ENCODE results near the gene BMF. TPM values are rescaled to one million over a fixed set of nuclear protein-coding genes. Genes with fewer than 3 reads are reported as not detected.

The BMF gene
- total and polyA plus RNA-seq, 2 experiments from 2014 or later, result 0.40 to 1.1 TPM

DNA sequence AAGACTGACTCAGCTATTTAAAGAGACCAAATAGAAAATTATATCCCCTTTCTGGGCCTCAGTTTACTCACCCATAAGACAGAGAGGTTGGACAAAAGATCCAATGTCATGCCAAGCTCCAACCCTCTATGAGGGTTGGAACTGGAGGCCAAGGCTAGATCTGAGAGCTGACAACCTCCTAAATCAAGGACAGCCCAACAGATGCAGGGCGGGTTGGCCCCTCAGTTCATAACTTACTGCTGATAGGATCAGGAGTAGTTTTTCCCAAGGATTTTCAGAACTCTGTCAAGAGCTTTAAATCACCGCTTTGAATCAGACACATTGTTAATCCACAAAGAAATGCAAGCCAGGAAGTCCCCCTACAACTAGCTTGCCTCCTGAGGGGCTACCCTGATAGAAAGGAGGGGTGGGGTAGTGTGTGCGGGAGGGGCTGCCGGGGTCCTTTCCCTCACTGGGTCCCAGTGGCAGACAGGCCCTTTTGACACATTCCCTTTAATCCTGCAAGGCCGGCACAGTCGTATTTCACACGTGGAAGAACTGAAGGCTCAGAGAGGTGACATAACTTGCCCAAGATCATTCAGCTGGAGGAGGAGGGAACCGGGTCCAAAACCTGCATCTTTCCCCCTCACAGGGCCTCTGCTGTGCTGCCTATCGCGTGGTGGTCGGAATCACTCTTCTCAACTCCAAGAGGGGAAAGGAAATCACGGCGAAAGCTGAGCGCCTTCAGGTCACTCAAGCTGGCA is 21.4 kb downstream of the BMF start:
- H3K9me3 ChIP-seq (ENCODE audit: low read depth), result no peaks in the 10 kb centered on the region
- no peaks in the 10 kb centered on the region for H3K9me2 ChIP-seq (ENCODE audit: insufficient read depth)
- WGBS, 2 experiments (ENCODE audit: low coverage in 1 of 2, low lambda C conversion rate in 2 of 2, missing lambda C conversion rate in 2 of 2), result 72 to 76% methylated on average over 13 to 14 of the region's 14 CpGs
- no peak overlapping the region for H3K27ac ChIP-seq
- H3K9ac ChIP-seq, result no peak overlapping the region
- H3K79me2 ChIP-seq (ENCODE audit: insufficient read depth), result no peaks in the 10 kb centered on the region
- H3K27me3 ChIP-seq (replicated peaks; ENCODE audit: insufficient read depth), result no peaks in the 10 kb centered on the region
- no peak for DNase-seq
- TF ChIP-seq EZH2 (IDR thresholded peaks at IDR 0.05; ENCODE audit: insufficient read depth, poor library complexity, severe bottlenecking), result no peak
- TF ChIP-seq EZH2phosphoT487 (IDR thresholded peaks at IDR 0.05; ENCODE audit: insufficient read depth, low read depth), result no peak
- H3K36me3 ChIP-seq (ENCODE audit: low read depth), result no peaks in the 10 kb centered on the region
- no peak overlapping the region for H3K4me2 ChIP-seq (ENCODE audit: unreplicated experiment)
- no peaks in the 10 kb centered on the region for H4K20me1 ChIP-seq (ENCODE audit: insufficient read depth)
- peaks cover 4% of the 10 kb centered on the region; the same call in 1 of the 2 replicates for H3F3A ChIP-seq (ENCODE audit: insufficient read depth)
- peaks cover 22% of the 10 kb centered on the region for H3K4me1 ChIP-seq (ENCODE audit: insufficient read depth)
- in situ Hi-C loops (cut with MboI), result no loop called here
- no peak overlapping the region for H2AFZ ChIP-seq
- no peak overlapping the region for H3K4me3 ChIP-seq

DNA sequence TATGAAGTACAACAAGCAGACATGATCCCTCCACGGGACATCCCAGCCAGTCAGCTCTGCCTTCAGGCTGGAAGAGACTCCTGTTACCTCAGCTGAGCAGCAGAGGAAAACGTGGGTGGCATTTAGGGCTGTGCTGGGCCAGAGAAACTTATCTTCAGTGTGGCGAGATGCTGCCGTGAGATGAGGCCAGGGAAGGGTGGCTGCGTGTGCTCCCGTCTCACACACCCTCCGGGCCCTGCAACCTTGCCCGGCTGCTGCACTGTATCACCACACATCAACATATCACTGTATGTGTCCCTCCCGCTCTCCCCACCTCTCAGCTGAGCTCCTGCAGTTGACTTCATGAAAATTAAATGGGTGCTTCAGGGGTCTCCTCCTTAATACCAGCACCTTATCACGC is 23.4 kb downstream of the BMF start:
- Histone ChIP-seq H3K27me3 (replicated peaks; ENCODE audit: insufficient read depth) (no peaks in the 10 kb centered on the region), H3K27ac (no peak overlapping the region), H4K20me1 (ENCODE audit: insufficient read depth) (no peaks in the 10 kb centered on the region), H3K4me2 (ENCODE audit: unreplicated experiment) (no peak overlapping the region), H3F3A (ENCODE audit: insufficient read depth) (peaks cover 3% of the 10 kb centered on the region; the same call in 1 of the 2 replicates), H3K9me3 (ENCODE audit: low read depth) (no peaks in the 10 kb centered on the region), H3K4me3 (no peak overlapping the region), H3K79me2 (ENCODE audit: insufficient read depth) (no peaks in the 10 kb centered on the region), H3K36me3 (ENCODE audit: low read depth) (no peaks in the 10 kb centered on the region), H2AFZ (no peak overlapping the region), H3K4me1 (ENCODE audit: insufficient read depth) (peaks cover 31% of the 10 kb centered on the region), H3K9me2 (ENCODE audit: insufficient read depth) (no peaks in the 10 kb centered on the region), H3K9ac (no peak overlapping the region)
- WGBS, 2 experiments (ENCODE audit: low coverage in 1 of 2, low lambda C conversion rate in 2 of 2, missing lambda C conversion rate in 2 of 2), result 53 to 57% methylated on average over 10 of the region's 10 CpGs
- DNase-seq, result peak; percentile 54
- in situ Hi-C loops (cut with MboI), result no loop called here
- TF ChIP-seq EZH2 (IDR thresholded peaks at IDR 0.05; ENCODE audit: insufficient read depth, poor library complexity, severe bottlenecking) (no peak), EZH2phosphoT487 (IDR thresholded peaks at IDR 0.05; ENCODE audit: insufficient read depth, low read depth) (no peak)

DNA sequence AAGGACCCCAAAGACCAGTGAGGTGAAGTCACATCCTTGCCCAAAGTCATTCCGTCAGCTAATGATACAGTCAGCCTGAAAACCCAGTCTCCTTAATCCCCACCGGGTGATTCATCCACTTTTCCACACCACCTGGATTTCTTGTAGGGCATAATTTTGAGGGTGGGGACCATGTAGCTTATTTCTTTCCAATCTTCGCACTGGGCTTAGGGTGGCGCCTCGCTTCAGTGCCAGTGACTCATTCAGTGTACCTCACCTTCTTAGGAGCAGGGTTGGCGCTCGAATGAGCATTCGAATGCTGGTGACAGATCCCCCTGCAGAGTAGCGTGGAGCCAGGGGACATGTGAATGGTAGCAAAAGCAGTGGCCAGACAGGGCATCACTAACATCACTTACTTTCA is 24.0 kb downstream of the BMF start:
- Histone ChIP-seq H3K27me3 (replicated peaks; ENCODE audit: insufficient read depth) (no peaks in the 10 kb centered on the region), H3K36me3 (ENCODE audit: low read depth) (no peaks in the 10 kb centered on the region), H3K27ac (no peak overlapping the region), H2AFZ (no peak overlapping the region), H3K9me3 (ENCODE audit: low read depth) (no peaks in the 10 kb centered on the region), H3K4me1 (ENCODE audit: insufficient read depth) (peaks cover 31% of the 10 kb centered on the region), H3K9ac (no peak overlapping the region), H3K4me3 (no peak overlapping the region), H3K79me2 (ENCODE audit: insufficient read depth) (no peaks in the 10 kb centered on the region), H3F3A (ENCODE audit: insufficient read depth) (peaks cover 4% of the 10 kb centered on the region; the same call in 1 of the 2 replicates), H3K9me2 (ENCODE audit: insufficient read depth) (no peaks in the 10 kb centered on the region), H4K20me1 (ENCODE audit: insufficient read depth) (no peaks in the 10 kb centered on the region), H3K4me2 (ENCODE audit: unreplicated experiment) (no peak overlapping the region)
- in situ Hi-C loops (cut with MboI), result no loop called here
- DNase-seq, result no peak
- no peak for TF ChIP-seq EZH2 (IDR thresholded peaks at IDR 0.05; ENCODE audit: insufficient read depth, poor library complexity, severe bottlenecking)
- no peak for TF ChIP-seq EZH2phosphoT487 (IDR thresholded peaks at IDR 0.05; ENCODE audit: insufficient read depth, low read depth)
- 95 to 96% methylated on average over 9 of the region's 9 CpGs for WGBS, 2 experiments (ENCODE audit: low coverage in 1 of 2, low lambda C conversion rate in 2 of 2, missing lambda C conversion rate in 2 of 2)

DNA sequence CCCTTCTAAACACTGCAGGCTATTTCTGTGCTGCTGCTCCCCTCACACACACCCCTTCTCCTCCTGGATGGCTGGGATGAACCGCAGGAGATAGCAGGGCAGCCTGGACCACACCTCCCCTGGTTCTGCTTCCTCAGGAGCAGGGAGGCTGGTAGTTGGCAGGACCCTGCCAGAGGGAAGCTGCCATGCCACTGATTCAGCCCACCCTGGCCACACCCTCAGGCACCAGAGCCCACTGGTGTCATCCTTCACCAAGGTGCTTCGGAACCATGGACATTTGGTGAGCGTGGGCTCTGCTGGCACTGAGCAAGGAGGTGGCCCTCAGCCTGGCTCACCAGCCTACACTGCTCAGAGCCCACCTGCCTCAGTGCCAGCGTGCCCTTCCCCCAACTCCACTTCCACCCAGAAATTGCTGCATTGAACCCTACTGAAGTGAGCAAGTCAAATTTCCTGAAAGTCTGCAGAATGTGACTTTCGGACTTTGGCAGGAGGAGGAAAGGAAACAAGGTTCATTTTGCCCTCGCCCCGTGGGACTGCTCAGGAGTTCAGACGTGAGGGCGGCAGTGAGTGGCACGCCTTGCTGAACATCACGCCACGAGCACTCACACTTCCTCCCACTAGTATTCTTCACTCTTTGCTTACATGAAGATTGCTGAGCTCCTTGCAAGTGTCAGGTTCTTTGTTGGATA is 26.3 kb downstream of the BMF start:
- Histone ChIP-seq H3K9me3 (ENCODE audit: low read depth) (no peaks in the 10 kb centered on the region), H3K9me2 (ENCODE audit: insufficient read depth) (no peaks in the 10 kb centered on the region), H3K4me1 (ENCODE audit: insufficient read depth) (peaks cover 18% of the 10 kb centered on the region), H3K27ac (no peak overlapping the region), H2AFZ (peak overlapping the region; percentile 98), H3K36me3 (ENCODE audit: low read depth) (no peaks in the 10 kb centered on the region), H4K20me1 (ENCODE audit: insufficient read depth) (no peaks in the 10 kb centered on the region), H3K4me3 (peak overlapping the region; percentile 73), H3K27me3 (replicated peaks; ENCODE audit: insufficient read depth) (no peaks in the 10 kb centered on the region), H3F3A (ENCODE audit: insufficient read depth) (peaks cover 4% of the 10 kb centered on the region; the same call in 1 of the 2 replicates), H3K79me2 (ENCODE audit: insufficient read depth) (no peaks in the 10 kb centered on the region), H3K9ac (peak overlapping the region; percentile 79), H3K4me2 (ENCODE audit: unreplicated experiment) (peak overlapping the region; percentile 91)
- no peak for DNase-seq
- 81 to 82% methylated on average over 12 of the region's 12 CpGs for WGBS, 2 experiments (ENCODE audit: low coverage in 1 of 2, low lambda C conversion rate in 2 of 2, missing lambda C conversion rate in 2 of 2)
- no peak for TF ChIP-seq EZH2phosphoT487 (IDR thresholded peaks at IDR 0.05; ENCODE audit: insufficient read depth, low read depth)
- in situ Hi-C loops (cut with MboI), result no loop called here
